ENCODE results near the gene SLC66A1. TPM values are rescaled to one million over a fixed set of nuclear protein-coding genes. Genes with fewer than 3 reads are reported as not detected.

The SLC66A1 gene
- polyA plus RNA-seq, 1 donor from 2014 or later = 12.7 TPM

GRCh38 chr1:19351873-19352272 is 39.7 kb downstream of the SLC66A1 start:
- Mint-ChIP-seq H3K4me1 (no peaks in the 10 kb centered on the region), H3K4me3 (no peak overlapping the region), H3K27me3 (no peaks in the 10 kb centered on the region), H3K9me3 (no peaks in the 10 kb centered on the region), H3K27ac (peak overlapping the region in 1 of 3 donors; percentile 19), H3K36me3 (peaks cover 3% of the 10 kb centered on the region)

DNA sequence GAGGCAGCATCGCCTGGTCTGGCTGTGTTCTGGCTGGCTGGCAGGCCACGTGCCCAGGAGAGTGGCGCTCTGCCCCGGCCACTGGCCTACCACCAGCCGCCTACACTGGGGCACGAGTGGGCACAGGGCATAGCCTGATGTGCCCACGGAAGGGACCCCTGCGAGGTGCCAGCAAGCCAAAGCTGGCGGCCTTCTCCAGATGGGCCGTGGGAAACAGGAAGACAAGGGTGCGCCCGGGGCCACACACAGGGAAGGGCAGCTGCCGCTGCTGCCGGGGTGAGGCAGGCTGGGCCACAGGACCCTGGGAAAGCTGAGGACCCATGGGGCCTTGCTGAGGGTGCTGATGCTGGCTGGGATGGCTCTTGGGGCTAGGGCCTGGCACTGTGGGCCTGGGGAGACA is 40.7 kb downstream of the SLC66A1 start:
- Mint-ChIP-seq H3K27me3 (no peaks in the 10 kb centered on the region), H3K4me1 (no peaks in the 10 kb centered on the region), H3K36me3 (peaks cover 5% of the 10 kb centered on the region), H3K4me3 (no peak overlapping the region), H3K9me3 (no peaks in the 10 kb centered on the region), H3K27ac (no peak overlapping the region)

- H3K27me3 Mint-ChIP-seq = no peaks in the 10 kb centered on the region
- no peaks in the 10 kb centered on the region for H3K4me1 Mint-ChIP-seq
- H3K27ac Mint-ChIP-seq = no peak overlapping the region
- peaks cover 5% of the 10 kb centered on the region for H3K36me3 Mint-ChIP-seq
- H3K9me3 Mint-ChIP-seq = no peaks in the 10 kb centered on the region
- H3K4me3 Mint-ChIP-seq = no peak overlapping the region
Observed at GRCh38 chr1:19353596-19353995, 41.5 kb downstream of the SLC66A1 start.

DNA sequence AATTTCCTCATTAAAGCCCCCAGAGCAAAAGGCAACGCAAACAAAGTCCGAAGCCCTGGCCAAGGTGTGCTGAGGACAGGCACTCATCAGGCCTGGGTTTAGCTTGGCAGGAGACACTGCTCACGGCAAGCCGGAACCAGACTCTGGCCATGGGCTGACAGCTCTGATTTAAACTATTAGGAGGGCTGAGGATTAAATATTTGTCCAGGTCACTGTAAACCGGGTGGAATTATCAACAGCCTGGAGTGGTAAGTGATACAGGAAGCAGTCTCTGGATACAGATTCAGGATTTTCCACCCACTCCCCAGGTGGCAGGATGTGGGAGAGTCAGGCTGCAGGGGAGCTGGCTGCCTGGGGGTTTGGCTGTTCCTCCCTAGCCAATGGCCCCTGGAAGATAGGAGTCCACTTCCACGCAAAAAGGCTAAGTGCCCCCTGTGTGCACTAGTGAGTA is 42.4 kb downstream of the SLC66A1 start:
- Mint-ChIP-seq H3K27ac (no peak overlapping the region), H3K4me1 (no peaks in the 10 kb centered on the region), H3K9me3 (no peaks in the 10 kb centered on the region), H3K27me3 (no peaks in the 10 kb centered on the region), H3K36me3 (peaks cover 5% of the 10 kb centered on the region), H3K4me3 (no peak overlapping the region)

GRCh38 chr1:19356266-19356665 is 44.1 kb downstream of the SLC66A1 start:
- Mint-ChIP-seq H3K4me1 (peaks cover 5 to 6% (median 5%) of the 10 kb centered on the region in 3 donors), H3K27ac (no peak overlapping the region), H3K27me3 (no peaks in the 10 kb centered on the region), H3K36me3 (peaks cover 5% of the 10 kb centered on the region), H3K9me3 (no peaks in the 10 kb centered on the region), H3K4me3 (no peak overlapping the region)

GRCh38 chr1:19357299-19357986 is 45.3 kb downstream of the SLC66A1 start:
- H3K36me3 Mint-ChIP-seq = peaks cover 5% of the 10 kb centered on the region

DNA sequence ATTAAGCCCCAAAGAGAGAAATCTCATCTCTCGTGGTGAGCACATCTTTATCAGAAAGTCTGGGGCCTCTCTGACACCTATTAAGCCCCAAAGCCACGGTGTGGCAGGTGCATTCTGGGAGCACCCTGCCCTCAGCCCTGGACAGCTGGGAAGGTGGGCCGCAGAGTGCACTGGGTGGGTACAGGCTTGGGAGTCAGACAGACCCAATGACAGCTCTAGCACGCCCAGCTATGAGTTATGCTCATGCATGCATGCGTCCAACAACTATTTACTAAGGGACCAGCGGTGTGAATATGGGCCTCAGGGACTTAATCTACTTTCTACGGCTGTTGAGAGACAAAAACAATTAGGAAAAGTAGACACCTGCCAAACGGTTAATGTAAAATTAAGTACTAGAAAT is 46.6 kb downstream of the SLC66A1 start:
- no peaks in the 10 kb centered on the region for H3K27me3 Mint-ChIP-seq
- H3K36me3 Mint-ChIP-seq = peaks cover 5% of the 10 kb centered on the region

More at GRCh38 chr1:19357299-19357986, 45.3 kb downstream of the SLC66A1 start:
- no peaks in the 10 kb centered on the region for H3K27me3 Mint-ChIP-seq
- H3K4me1 Mint-ChIP-seq = peaks cover 5 to 6% (median 6%) of the 10 kb centered on the region in 3 donors
- no peak overlapping the region for H3K4me3 Mint-ChIP-seq
- H3K9me3 Mint-ChIP-seq = no peaks in the 10 kb centered on the region
- H3K27ac Mint-ChIP-seq = peak overlapping the region in 2 of 3 donors; percentile 41 to 45

DNA sequence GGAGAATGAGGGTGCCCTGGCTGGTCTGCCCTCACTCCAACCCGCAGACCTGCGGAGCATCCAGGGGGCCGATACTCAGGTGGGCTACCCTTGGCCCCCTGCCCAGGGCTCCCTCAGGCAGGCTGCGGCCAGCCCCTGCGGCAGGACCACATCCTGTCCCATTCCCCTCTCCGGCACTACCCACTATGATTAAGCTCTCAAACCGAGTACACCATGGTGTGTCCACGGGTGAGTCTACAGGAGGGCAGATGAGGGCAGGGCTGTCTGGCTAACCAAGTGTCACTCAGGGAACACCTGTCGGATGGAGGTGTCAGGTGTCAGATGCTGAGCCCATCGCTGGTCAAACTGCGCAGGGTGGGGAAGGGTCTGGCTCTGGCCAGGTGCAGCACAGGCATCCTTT is 47.2 kb downstream of the SLC66A1 start:
- Mint-ChIP-seq H3K4me3 (no peak overlapping the region), H3K27me3 (no peaks in the 10 kb centered on the region), H3K4me1 (peaks cover 5 to 9% (median 6%) of the 10 kb centered on the region in 3 donors), H3K36me3 (peaks cover 5% of the 10 kb centered on the region), H3K9me3 (no peaks in the 10 kb centered on the region), H3K27ac (no peak overlapping the region)

More for the DNA sequence above, 46.6 kb downstream of the SLC66A1 start:
- Mint-ChIP-seq H3K27ac (no peak overlapping the region), H3K4me1 (peaks cover 5 to 8% (median 6%) of the 10 kb centered on the region in 3 donors), H3K4me3 (no peak overlapping the region), H3K9me3 (no peaks in the 10 kb centered on the region)

DNA sequence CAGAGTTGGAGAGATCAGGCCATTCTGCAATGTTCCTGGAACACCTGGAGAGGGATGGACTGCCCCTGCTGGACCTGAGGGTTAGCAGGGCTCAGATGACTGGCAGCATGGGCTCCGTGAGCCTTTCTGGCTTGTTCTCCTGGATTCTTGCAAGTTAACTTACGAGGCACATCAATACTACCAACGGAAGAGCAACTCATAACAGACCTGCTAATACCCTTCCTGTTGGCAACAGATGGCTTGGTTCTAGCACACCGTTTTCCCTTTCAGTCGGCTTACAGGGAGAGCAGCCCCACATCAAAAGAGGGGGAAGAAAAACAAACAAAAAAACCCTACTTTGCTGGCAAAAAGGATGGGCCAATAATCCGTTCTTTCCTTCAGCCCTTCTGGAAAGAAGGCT is 47.9 kb downstream of the SLC66A1 start:
- Mint-ChIP-seq H3K4me1 (peaks cover 5 to 13% (median 9%) of the 10 kb centered on the region in 3 donors), H3K27me3 (no peaks in the 10 kb centered on the region)

GRCh38 chr1:19360432-19360831 is 48.3 kb downstream of the SLC66A1 start:
- no peaks in the 10 kb centered on the region for H3K27me3 Mint-ChIP-seq
- H3K4me1 Mint-ChIP-seq = peaks cover 5 to 13% (median 9%) of the 10 kb centered on the region in 3 donors
- H3K27ac Mint-ChIP-seq = peak overlapping the region in 1 of 3 donors; percentile 52
- no peak overlapping the region for H3K4me3 Mint-ChIP-seq
- no peaks in the 10 kb centered on the region for H3K9me3 Mint-ChIP-seq
- peaks cover 5% of the 10 kb centered on the region for H3K36me3 Mint-ChIP-seq

More for the DNA sequence above, 47.9 kb downstream of the SLC66A1 start:
- Mint-ChIP-seq H3K4me3 (no peak overlapping the region), H3K27ac (peak overlapping the region in 1 of 3 donors; percentile 52), H3K36me3 (peaks cover 5% of the 10 kb centered on the region), H3K9me3 (no peaks in the 10 kb centered on the region)

GRCh38 chr1:19360843-19361610 is 48.9 kb downstream of the SLC66A1 start:
- Mint-ChIP-seq H3K27ac (no peak overlapping the region), H3K9me3 (no peaks in the 10 kb centered on the region), H3K36me3 (peaks cover 2% of the 10 kb centered on the region), H3K4me3 (no peak overlapping the region), H3K4me1 (peaks cover 5 to 13% (median 9%) of the 10 kb centered on the region in 3 donors), H3K27me3 (no peaks in the 10 kb centered on the region)

- H3K4me1 Mint-ChIP-seq = peaks cover 5 to 13% (median 9%) of the 10 kb centered on the region in 3 donors
- H3K27me3 Mint-ChIP-seq = no peaks in the 10 kb centered on the region
- no peak overlapping the region for H3K27ac Mint-ChIP-seq
- no peaks in the 10 kb centered on the region for H3K9me3 Mint-ChIP-seq
- H3K36me3 Mint-ChIP-seq = peaks cover 2% of the 10 kb centered on the region
- H3K4me3 Mint-ChIP-seq = no peak overlapping the region
Observed at GRCh38 chr1:19361611-19362147, 49.6 kb downstream of the SLC66A1 start.

DNA sequence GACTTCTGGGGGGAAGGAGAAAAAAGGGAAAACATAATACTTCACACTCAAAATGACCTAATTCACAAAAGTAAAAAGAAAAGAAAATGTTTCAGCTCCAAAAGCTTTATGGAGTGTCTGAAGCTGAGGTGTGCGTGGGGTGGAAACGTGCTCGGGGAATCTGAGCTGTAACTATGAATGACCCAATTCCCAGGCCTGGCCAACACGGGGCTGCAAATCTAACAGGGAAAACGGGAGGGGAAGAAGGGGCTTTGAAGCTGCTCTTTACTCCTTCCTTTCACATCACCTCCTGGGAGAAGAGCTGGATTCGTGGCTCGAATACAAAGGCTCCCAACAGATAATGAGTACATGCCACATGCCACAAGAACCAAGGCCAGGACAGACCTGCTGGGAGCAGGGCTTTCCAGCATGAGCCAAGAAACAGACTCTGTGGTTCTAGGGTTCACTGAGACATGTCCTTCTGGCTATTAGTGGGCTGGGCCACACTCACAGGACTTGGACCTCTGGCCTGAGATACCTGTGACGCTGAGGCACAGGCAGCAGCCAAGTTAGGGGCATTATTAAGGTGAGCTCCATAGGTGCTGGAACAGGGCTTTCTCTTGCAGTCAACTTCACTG is 51.5 kb downstream of the SLC66A1 start:
- H3K27me3 Mint-ChIP-seq = no peaks in the 10 kb centered on the region
- H3K4me3 Mint-ChIP-seq = peak overlapping the region in 1 of 4 donors; percentile 43
- H3K36me3 Mint-ChIP-seq = no peaks in the 10 kb centered on the region
- peaks cover 5 to 13% (median 9%) of the 10 kb centered on the region in 3 donors for H3K4me1 Mint-ChIP-seq
- no peaks in the 10 kb centered on the region for H3K9me3 Mint-ChIP-seq
- H3K27ac Mint-ChIP-seq = peak overlapping the region; percentile 19 to 72 (median 39)

DNA sequence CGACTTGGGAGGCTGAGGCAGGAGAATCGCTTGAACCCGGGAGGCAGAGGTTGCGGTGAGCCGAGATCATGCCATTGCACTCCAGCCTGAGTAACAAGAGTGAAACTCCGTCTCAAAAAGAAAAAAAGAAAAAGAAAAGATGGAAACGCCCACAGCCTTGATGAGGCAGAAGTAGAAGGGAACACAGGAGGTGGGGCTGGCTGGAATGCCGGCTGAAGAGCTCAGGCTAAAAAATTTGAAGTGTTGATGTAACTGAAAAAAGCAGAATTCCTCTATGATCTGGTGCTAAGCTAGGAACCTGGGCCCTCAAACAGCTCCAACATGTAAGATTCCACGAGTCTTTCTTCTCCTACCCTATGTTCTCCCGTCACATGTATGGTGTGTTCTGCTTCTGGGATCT is 53.6 kb downstream of the SLC66A1 start:
- Mint-ChIP-seq H3K36me3 (no peaks in the 10 kb centered on the region), H3K4me1 (peaks cover 5 to 13% (median 9%) of the 10 kb centered on the region in 3 donors), H3K4me3 (no peak overlapping the region), H3K9me3 (no peaks in the 10 kb centered on the region), H3K27ac (no peak overlapping the region), H3K27me3 (no peaks in the 10 kb centered on the region)

Data from IgD-negative memory B cell (primary cell).